ENCODE data around the gene PIGM.

GRCh38 chr1:160001440-160001839 lies 30.4 kb downstream of the PIGM start:
- TF ChIP-seq CTCF (IDR thresholded peaks at IDR 0.05), result no peak
- TF ChIP-seq POLR2A (IDR thresholded peaks at IDR 0.05), result no peak
- TF ChIP-seq POLR2AphosphoS5 (IDR thresholded peaks at IDR 0.05), result no peak
- TF ChIP-seq EP300 (IDR thresholded peaks at IDR 0.05; ENCODE audit: low read depth), result no peak

Data from transverse colon (tissue), 4 donors.